IMR-90 (cell line): Measurements from ENCODE around the gene VDR. TPM values are rescaled to one million over a fixed set of nuclear protein-coding genes. Genes with fewer than 3 reads are reported as not detected.

Experiments used
- ATAC-seq: fragments of 200-7000 bp; cut with Tn5 transposase; 2 replicates; pipeline ENCODE4 v1.9.1; 2020; ENCODE audit warnings: low read depth, mild to moderate bottlenecking, moderate library complexity
- BruUV-seq: library from RNA; stranded (reverse); fragments of 400-500 nt; replicated peaks from 2 replicates; lab custom pipeline; 2021; lab: Mats Ljungman, UMichigan
- CTCF ChIA-PET: fragments of 300-600 bp; formaldehyde crosslinking; extraction: SDS; loops from one replicate; lab custom pipeline; 2021; ENCODE audit warnings: antibody characterized with exemption; lab: Yijun Ruan, JAX
- POLR2A ChIA-PET: fragments of 300-600 bp; sonication (Branson Sonifier 250); formaldehyde crosslinking; loops from one replicate; lab custom pipeline; 2022; ENCODE audit warnings: antibody characterized with exemption; ENCODE audit not compliant: unreplicated experiment; lab: Charles Lee
- DNase-seq: peaks from one replicate; pipeline ENCODE4 v3.0.0; 2013
- H2AFZ ChIP-seq: replicated peaks from 2 replicates; pipeline ENCODE3; 2013; ENCODE audit warnings: low read length, mild to moderate bottlenecking; ENCODE audit not compliant: poor library complexity
- H2AK5ac ChIP-seq: 2 replicates; pipeline ENCODE4 v1.6.1; 2013; ENCODE audit warnings: low read depth, low read length, inconsistent platforms
- H2AK9ac ChIP-seq: replicated peaks from 2 replicates; pipeline ENCODE3; 2013; ENCODE audit warnings: mild to moderate bottlenecking, low read depth, low read length, moderate library complexity; ENCODE audit not compliant: poor library complexity
- H2BK120ac ChIP-seq: 2 replicates; pipeline ENCODE4 v1.6.1; 2013; ENCODE audit warnings: low read depth, low read length, inconsistent platforms
- H2BK15ac ChIP-seq: 3 replicates; pipeline ENCODE4 v1.6.1; 2013; ENCODE audit warnings: low read depth, low read length, inconsistent platforms
- H2BK20ac ChIP-seq: 2 replicates; pipeline ENCODE4 v1.6.1; 2013; ENCODE audit warnings: low read depth, mild to moderate bottlenecking, inconsistent platforms, low read length, moderate library complexity
- H2BK5ac ChIP-seq: 2 replicates; pipeline ENCODE4 v1.6.1; 2013; ENCODE audit warnings: mild to moderate bottlenecking, low read depth, low read length, inconsistent platforms; ENCODE audit not compliant: poor library complexity, severe bottlenecking
- H3K14ac ChIP-seq: replicated peaks from 2 replicates; pipeline ENCODE4 v1.6.1; 2013; ENCODE audit warnings: low read depth, low read length, inconsistent platforms
- H3K18ac ChIP-seq: 2 replicates; pipeline ENCODE4 v1.6.1; 2013; ENCODE audit warnings: low read depth, low read length, control low read depth
- H3K23ac ChIP-seq: 2 replicates; pipeline ENCODE4 v1.6.1; 2013; ENCODE audit warnings: low read depth, low read length, inconsistent platforms
- H3K27ac ChIP-seq: 2 replicates; pipeline ENCODE4 v1.5.1; 2013; ENCODE audit warnings: mild to moderate bottlenecking, control low read depth, low read length; ENCODE audit not compliant: insufficient read depth
- H3K27me3 ChIP-seq: 2 replicates; pipeline ENCODE4 v1.6.1; 2013; ENCODE audit warnings: low read length; ENCODE audit not compliant: control insufficient read depth, insufficient read depth
- H3K36me3 ChIP-seq: 2 replicates; pipeline ENCODE4 v1.6.1; 2013; ENCODE audit warnings: low read length, mixed read lengths; ENCODE audit not compliant: control insufficient read depth, insufficient read depth
- H3K4ac ChIP-seq: 2 replicates; pipeline ENCODE4 v1.6.1; 2013; ENCODE audit warnings: low read depth, low read length, inconsistent platforms
- H3K4me1 ChIP-seq: 2 replicates; pipeline ENCODE4 v1.6.1; 2013; ENCODE audit warnings: low read length, mixed read lengths; ENCODE audit not compliant: control insufficient read depth, insufficient read depth
- H3K4me2 ChIP-seq: 2 replicates; pipeline ENCODE4 v1.6.1; 2013; ENCODE audit warnings: low read depth, mild to moderate bottlenecking, control low read depth, low read length, moderate library complexity
- H3K4me3 ChIP-seq: 2 replicates; pipeline ENCODE4 v1.5.1; 2013; ENCODE audit warnings: low read depth, mild to moderate bottlenecking, control low read depth, low read length, moderate library complexity; ENCODE audit not compliant: insufficient read depth
- H3K56ac ChIP-seq: 2 replicates; pipeline ENCODE4 v1.6.1; 2013; ENCODE audit warnings: low read length, inconsistent platforms; ENCODE audit not compliant: insufficient read depth; ENCODE audit errors: extremely low read depth
- H3K79me1 ChIP-seq, 2 experiments: 2 replicates each; pipeline ENCODE4 v1.6.1; 2013; ENCODE audit warnings: low read length in 2 of 2, inconsistent platforms in 1 of 2, low read depth in 1 of 2
- H3K9ac ChIP-seq: 2 replicates; pipeline ENCODE4 v1.6.1; 2013; ENCODE audit warnings: low read depth, low read length, control low read depth
- H3K9me1 ChIP-seq: 2 replicates; pipeline ENCODE4 v1.6.1; 2013; ENCODE audit warnings: low read length, inconsistent platforms; ENCODE audit not compliant: insufficient read depth
- H3K9me3 ChIP-seq: 2 replicates; pipeline ENCODE4 v1.6.1; 2013; ENCODE audit warnings: low read length; ENCODE audit not compliant: control insufficient read depth, insufficient read depth
- H4K20me1 ChIP-seq: 2 replicates; pipeline ENCODE4 v1.6.1; 2013; ENCODE audit warnings: low read length, inconsistent platforms; ENCODE audit not compliant: insufficient read depth
- H4K5ac ChIP-seq: 2 replicates; pipeline ENCODE4 v1.6.1; 2013; ENCODE audit warnings: mild to moderate bottlenecking, low read depth, low read length, control low read depth
- H4K8ac ChIP-seq, 2 experiments: 2 replicates each; pipeline ENCODE4 v1.6.1; 2013; ENCODE audit warnings: low read depth in 2 of 2, low read length in 2 of 2, control low read depth in 1 of 2, inconsistent platforms in 1 of 2
- H4K91ac ChIP-seq: 2 replicates; pipeline ENCODE4 v1.6.1; 2013; ENCODE audit warnings: low read depth, low read length, inconsistent platforms; ENCODE audit not compliant: insufficient read depth
- CEBPB ChIP-seq: IDR thresholded peaks from 2 replicates; pipeline ENCODE4 v1.6.1; 2012; ENCODE audit warnings: low read depth, low read length, improper control_type of control experiment
- CHD1 ChIP-seq: IDR thresholded peaks from 2 replicates; pipeline ENCODE4 v1.6.1; 2012; ENCODE audit warnings: low read depth, low read length, improper control_type of control experiment
- ELK1 ChIP-seq: fragments of 150-350 bp; IDR thresholded peaks from 2 replicates; pipeline ENCODE4 v1.6.1; 2016; ENCODE audit warnings: low read depth, mild to moderate bottlenecking, low read length, moderate library complexity, borderline replicate concordance
- MAZ ChIP-seq: IDR thresholded peaks from 2 replicates; pipeline ENCODE4 v1.6.1; 2012; ENCODE audit warnings: low read depth, mild to moderate bottlenecking, low read length, improper control_type of control experiment, moderate library complexity, borderline replicate concordance
- POLR2A ChIP-seq: IDR thresholded peaks from 2 replicates; pipeline ENCODE4 v1.6.1; 2012; ENCODE audit warnings: mild to moderate bottlenecking, low read depth, low read length
- RFX5 ChIP-seq: IDR thresholded peaks from 2 replicates; pipeline ENCODE4 v1.8.0; 2012; ENCODE audit warnings: low read depth, mild to moderate bottlenecking, low read length, moderate library complexity
- SMC3 ChIP-seq: fragments of 150-350 bp; IDR thresholded peaks from 2 replicates; pipeline ENCODE4 v1.6.1; 2016; ENCODE audit warnings: low read depth, mild to moderate bottlenecking, antibody characterized with exemption, low read length, moderate library complexity
- USF2 ChIP-seq: fragments of 150-350 bp; IDR thresholded peaks from 2 replicates; pipeline ENCODE4 v1.6.1; 2017; ENCODE audit warnings: mild to moderate bottlenecking, antibody characterized with exemption, low read length, low read depth
- WGBS, 2 experiments: methylation state at CpG; one replicate each; pipeline versions ENCODE4 v1.1.5 to v1.1.7; 2013; ENCODE audit warnings: missing lambda C conversion rate in 2 of 2; ENCODE audit not compliant: insufficient read length in 1 of 2; ENCODE audit errors: extremely low coverage in 2 of 2; 5-methylcytosine and 5-hydroxymethylcytosine counted together
- dilution Hi-C: fragments of 300-500 bp; cut with HindIII; formaldehyde crosslinking; loops from one replicate; pipeline ENCODE4 v1.14.3; 2018; ENCODE audit warnings: low sequenced_read_pairs; ENCODE audit not compliant: unreplicated experiment
- in situ Hi-C: fragments of 300-500 bp; cut with MboI; formaldehyde crosslinking; loops from 3 replicates; pipeline ENCODE4 v1.14.3; 2019; ENCODE audit warnings: low sequenced_read_pairs, inconsistent platforms, mixed read lengths
- intact Hi-C: fragments of 100-400 bp; cut with micrococcal nuclease; formaldehyde crosslinking; loops from 2 replicates; pipeline ENCODE4 v1.10.0; 2022
- polyA plus RNA-seq, 3 experiments: library from polyadenylated mRNA; depleted of rRNA; stranded (reverse); fragments of >200 nt; gene quantifications; 2 replicates each; pipeline ENCODE4 v1.2.3, GENCODE V29; 2012; ENCODE audit warnings: low replicate concordance in 1 of 3
- total RNA-seq: library from RNA; depleted of rRNA; stranded (reverse); fragments of >200 nt; gene quantifications from 2 replicates; pipeline ENCODE4 v1.2.3, GENCODE V29; 2012

Gene VDR
- total and polyA plus RNA-seq, 2 of the 4 experiments (the other 2 are of a cell fraction): 5.4 to 8.5 TPM

GRCh38 chr12:47811581-47812484 lies 93.0 kb downstream of the VDR start (continued):
- TF ChIP-seq ELK1 (no peak), SMC3 (no peak)

DNA sequence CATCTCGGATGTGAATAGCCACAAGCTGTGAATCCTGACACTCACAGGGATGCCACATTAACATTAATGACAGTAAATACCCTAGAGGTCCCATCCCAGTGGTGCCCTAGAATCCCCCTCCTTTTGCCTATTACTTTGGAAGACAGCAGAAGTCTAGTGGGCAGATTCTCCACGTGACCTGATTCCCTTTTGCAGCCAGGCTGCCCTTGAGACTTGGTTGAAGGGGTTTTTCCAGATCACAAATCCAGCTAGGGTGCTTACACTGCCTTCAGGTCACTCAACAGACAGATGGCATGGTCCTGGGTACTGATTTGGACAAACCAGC lies 93.8 kb downstream of the VDR start:
- Histone ChIP-seq H3K4ac (peak overlapping the region; percentile 62), H3K4me3 (no peak overlapping the region), H2BK20ac (no peak overlapping the region), H2BK120ac (peak overlapping the region; percentile 33; the same call in 1 of the 2 replicates), H3K56ac (no peak overlapping the region), H4K5ac (0 out of 2 replicates have a peak overlapping the region, but pooled peaks have one; percentile 13), H3K27ac (peak overlapping the region; percentile 55), H4K91ac (peak overlapping the region; percentile 2; the same call in 1 of the 2 replicates), H2BK15ac (peak overlapping the region; percentile 15; the same call in 1 of the 3 replicates), H2AK9ac (no peak overlapping the region), H3K4me1 (peaks cover 65% of the 10 kb centered on the region), H3K9me1 (peaks cover 48% of the 10 kb centered on the region), H3K27me3 (no peaks in the 10 kb centered on the region), H4K8ac (0 out of 4 replicates have a peak overlapping the region, but pooled peaks of 1 of the 2 experiments have one; percentile 11), H3K79me1 (peaks cover 14 to 80% of the 10 kb centered on the region in 2 experiments; a peak in 3 of 4 replicates), H3K9me3 (no peaks in the 10 kb centered on the region), H2AFZ (no peak overlapping the region), H3K36me3 (peaks cover 9% of the 10 kb centered on the region; the same call in 1 of the 2 replicates), H2BK5ac (peak overlapping the region; percentile 95), H3K9ac (peak overlapping the region; percentile 4; the same call in 1 of the 2 replicates), H3K18ac (0 out of 2 replicates have a peak overlapping the region, but pooled peaks have one; percentile 12), H3K23ac (peak overlapping the region; percentile 66; the same call in 1 of the 2 replicates), H3K4me2 (no peak overlapping the region), H4K20me1 (peaks cover 95% of the 10 kb centered on the region), H3K14ac (peak overlapping the region; percentile 58; the same call in 1 of the 2 replicates), H2AK5ac (peak overlapping the region; percentile 74)
- BruUV-seq: no TSS peak
- ChIA-PET CTCF (no interaction called here), POLR2A (no interaction called here)
- no peak for TF ChIP-seq RFX5
- no peak for TF ChIP-seq CHD1
- TF ChIP-seq USF2: 0 out of 2 replicates have a peak, but pooled peaks have one; percentile 15
- TF ChIP-seq POLR2A: no peak
- TF ChIP-seq CEBPB: no peak
- no peak for TF ChIP-seq MAZ
- DNase-seq (no peak), ATAC-seq (no peak)
- intact Hi-C loops: no loop called here
- WGBS, 2 experiments: no CpG with 5 or more reads among the region's 2 CpGs
- in situ Hi-C loops: no loop called here
- dilution Hi-C loops: no loop called here
